Head of caudate nucleus (tissue), 42 donors: Measurements from ENCODE around the gene ALG12.

Source experiments
- DNase-seq, 42 donors: peaks; one replicate each; pipeline versions ENCODE4 v3.0.0 to v3.0.0-alpha.2; 2020 to 2021; ENCODE audit warnings: mixed read lengths in 7 of 42
- intact Hi-C: fragments of 100-400 bp; cut with DNase I; formaldehyde crosslinking; loops from one replicate; pipeline ENCODE4 v1.15.0; 2022

The ALG12 gene

GRCh38 chr22:49917974-49918910 is at the start of gene ALG12, which contains the start of gene CRELD2:
Gene ALG12, minus strand, starts transcription at chr22:49918438. Its CDS starts 4,673 bp downstream, at chr22:49913765.
Gene CRELD2, plus strand, starts transcription at chr22:49918634. Its CDS starts 136 bp downstream, at chr22:49918770.
- DNase-seq, result peak; percentile 98 to 100 (median 99)
- intact Hi-C loops, result loop anchor here (5.0 kb wide), 1 partner anchor 66 kb away; the partner anchor contains the start of gene ZBED4

- intact Hi-C loops, result loop anchor here (10.0 kb wide), 1 partner anchor 227 kb away; no protein-coding TSS in a partner anchor
- peak in 40 of 42 donors; percentile 36 to 92 (median 62) for DNase-seq
Observed at GRCh38 chr22:49967706-49968208, 49.5 kb upstream of the ALG12 start.

GRCh38 chr22:49966774-49967705 is 48.8 kb upstream of the ALG12 start:
- DNase-seq, result peak in 26 of 42 donors; percentile 9 to 77 (median 46)
- intact Hi-C loops, result loop anchor here (10.0 kb wide), 1 partner anchor 228 kb away; no protein-coding TSS in a partner anchor

GRCh38 chr22:49966041-49966773 is 48.0 kb upstream of the ALG12 start:
- DNase-seq, result peak in 20 of 42 donors; percentile 5 to 42 (median 16)
- intact Hi-C loops, result loop anchor here (10.0 kb wide), 1 partner anchor 229 kb away; no protein-coding TSS in a partner anchor

GRCh38 chr22:49965091-49966040 is 47.1 kb upstream of the ALG12 start:
- intact Hi-C loops, result loop anchor here (10.0 kb wide), 1 partner anchor 229 kb away; no protein-coding TSS in a partner anchor
- peak in 20 of 42 donors; percentile 7 to 45 (median 16) for DNase-seq

GRCh38 chr22:49964136-49965090 is 46.2 kb upstream of the ALG12 start:
- DNase-seq, result peak in 19 of 42 donors; percentile 6 to 43 (median 14)
- intact Hi-C loops, result loop anchor here (10.0 kb wide), 1 partner anchor 230 kb away; no protein-coding TSS in a partner anchor

- peak in 17 of 42 donors; percentile 2 to 44 (median 11) for DNase-seq
- intact Hi-C loops, result loop anchor here (10.0 kb wide), 1 partner anchor 231 kb away; no protein-coding TSS in a partner anchor
Observed at GRCh38 chr22:49963647-49964026, 45.4 kb upstream of the ALG12 start.

- DNase-seq, result peak in 22 of 42 donors; percentile 6 to 45 (median 16)
- intact Hi-C loops, result loop anchor here (10.0 kb wide), 1 partner anchor 232 kb away; no protein-coding TSS in a partner anchor
Observed at GRCh38 chr22:49962751-49963646, 44.8 kb upstream of the ALG12 start.

GRCh38 chr22:49962012-49962750 is 43.9 kb upstream of the ALG12 start:
- DNase-seq, result peak; percentile 44 to 93 (median 76)
- intact Hi-C loops, result loop anchor here (10.0 kb wide), 1 partner anchor 233 kb away; no protein-coding TSS in a partner anchor

GRCh38 chr22:49961601-49962011 is 43.4 kb upstream of the ALG12 start:
- peak in 14 of 42 donors; percentile 9 to 56 (median 34) for DNase-seq
- intact Hi-C loops, result loop anchor here (10.0 kb wide), 1 partner anchor 233 kb away; no protein-coding TSS in a partner anchor

- DNase-seq, result peak in 15 of 42 donors; percentile 17 to 64 (median 41)
- intact Hi-C loops, result loop anchor here (10.0 kb wide), 1 partner anchor 234 kb away; no protein-coding TSS in a partner anchor
Observed at GRCh38 chr22:49961005-49961600, 42.9 kb upstream of the ALG12 start.

GRCh38 chr22:49960159-49961004 is 42.1 kb upstream of the ALG12 start, which contains the start of gene PIM3:
Gene PIM3, plus strand, starts transcription at chr22:49960772. Its CDS starts 176 bp downstream, at chr22:49960948.
- peak; percentile 87 to 98 (median 94) for DNase-seq
- intact Hi-C loops, result loop anchor here (10.0 kb wide), 1 partner anchor 234 kb away; no protein-coding TSS in a partner anchor
